GM12878 (cell line): Measurements from ENCODE around the gene MRGPRF. TPM values are rescaled to one million over a fixed set of nuclear protein-coding genes. Genes with fewer than 3 reads are reported as not detected.

ENCODE experiments used
- ATAC-seq: fragments of 200-7000 bp; cut with Tn5 transposase; 3 replicates; pipeline ENCODE4 v1.9.1; 2020; ENCODE audit warnings: mild to moderate bottlenecking, moderate library complexity
- BruUV-seq: library from RNA; stranded (reverse); fragments of 400-500 nt; replicated peaks from 2 replicates; lab custom pipeline; 2021; lab: Mats Ljungman, UMichigan
- CTCF ChIA-PET: fragments of 300-600 bp; sonication (Branson Sonifier 250); formaldehyde crosslinking; extraction: SDS; loops from one replicate; lab custom pipeline; 2021; ENCODE audit warnings: inconsistent platforms; lab: Yijun Ruan, JAX
- POLR2A ChIA-PET: fragments of 350-600 bp; formaldehyde crosslinking; extraction: SDS; loops from one replicate; lab custom pipeline; 2021; ENCODE audit warnings: inconsistent platforms; lab: Charles Lee
- RAD21 ChIA-PET: fragments of 300-600 bp; sonication (Branson Sonifier 250); formaldehyde crosslinking; loops from one replicate; lab custom pipeline; 2023; ENCODE audit warnings: antibody characterized with exemption; ENCODE audit not compliant: unreplicated experiment; lab: Charles Lee
- SMC1A ChIA-PET: fragments of 300-600 bp; sonication (Branson Sonifier 250); formaldehyde crosslinking; loops from one replicate; lab custom pipeline; 2023; ENCODE audit not compliant: unreplicated experiment, uncharacterized antibody; lab: Charles Lee
- DNase-seq: peaks from one replicate; pipeline ENCODE4 v3.0.0-alpha.2; 2011; ENCODE audit warnings: low read depth, low spot score
- FAIRE-seq: peaks from 3 replicates; lab custom pipeline; 2011; peaks lifted over from hg19 to GRCh38; lab: Jason Lieb, UNC
- H2AFZ ChIP-seq: 2 replicates; pipeline ENCODE4 v1.6.0; 2011; ENCODE audit warnings: low read depth, low read length, control low read depth; ENCODE audit not compliant: control insufficient read depth
- H3K27ac ChIP-seq: 2 replicates; pipeline ENCODE4 v1.5.1; 2011; ENCODE audit warnings: control low read depth; ENCODE audit not compliant: control insufficient read depth, insufficient read depth
- H3K27me3 ChIP-seq, 2 experiments: replicated peaks in 1 of 2; 2 replicates each; pipeline versions ENCODE4 v1.6.0 to v1.6.1; 2011; ENCODE audit warnings: low read length in 1 of 2; ENCODE audit not compliant: control insufficient read depth in 2 of 2, insufficient read depth in 2 of 2
- H3K36me3 ChIP-seq, 2 experiments: 2 replicates each; pipeline ENCODE4 v1.5.1; 2011; ENCODE audit warnings: low read length in 1 of 2; ENCODE audit not compliant: control insufficient read depth in 2 of 2, insufficient read depth in 2 of 2
- H3K4me1 ChIP-seq: 2 replicates; pipeline ENCODE4 v1.6.1; 2011; ENCODE audit warnings: mild to moderate bottlenecking, low read length, moderate library complexity, mixed read lengths; ENCODE audit not compliant: control insufficient read depth, insufficient read depth
- H3K4me2 ChIP-seq: 2 replicates; pipeline ENCODE4 v1.6.0; 2011; ENCODE audit warnings: control low read depth; ENCODE audit not compliant: control insufficient read depth, insufficient read depth
- H3K4me3 ChIP-seq: fragments of 200-600 bp; sonication (generic); 2 replicates; pipeline ENCODE4 v1.5.1; 2016
- H3K79me2 ChIP-seq: 2 replicates; pipeline ENCODE4 v1.6.0; 2011; ENCODE audit warnings: low read length; ENCODE audit not compliant: control insufficient read depth, insufficient read depth
- H3K9ac ChIP-seq: 2 replicates; pipeline ENCODE4 v1.8.0; 2011; ENCODE audit warnings: low read length, control low read depth, mixed read lengths; ENCODE audit not compliant: control insufficient read depth, insufficient read depth
- H3K9me3 ChIP-seq: replicated peaks from 3 replicates; pipeline ENCODE4 v1.5.1; 2011; ENCODE audit warnings: mild to moderate bottlenecking, low read length; ENCODE audit not compliant: control insufficient read depth, insufficient read depth
- H4K20me1 ChIP-seq: 2 replicates; pipeline ENCODE4 v1.6.0; 2011; ENCODE audit not compliant: control insufficient read depth, insufficient read depth
- ASH2L ChIP-seq: fragments of 300-600, 200-600 bp; sonication (generic); IDR thresholded peaks from 2 replicates; pipeline ENCODE4 v1.6.1; 2017; ENCODE audit warnings: low read depth, mild to moderate bottlenecking, borderline replicate concordance
- ESRRA ChIP-seq: IDR thresholded peaks from 2 replicates; pipeline ENCODE4 v1.6.1; 2012; ENCODE audit warnings: mild to moderate bottlenecking, low read length, improper control_type of control experiment
- FOXK2 ChIP-seq: fragments of 450-650 bp; IDR thresholded peaks from 2 replicates; pipeline ENCODE4 v1.6.1; 2017; ENCODE audit warnings: mild to moderate bottlenecking, moderate library complexity
- HCFC1 ChIP-seq: fragments of 150-350 bp; IDR thresholded peaks from 2 replicates; pipeline ENCODE4 v1.6.1; 2014; ENCODE audit warnings: low read length
- MAX ChIP-seq: IDR thresholded peaks from 2 replicates; pipeline ENCODE4 v1.6.1; 2012; ENCODE audit warnings: low read depth, low read length, improper control_type of control experiment
- MLLT1 ChIP-seq: fragments of 450-650 bp; IDR thresholded peaks from 2 replicates; pipeline ENCODE4 v1.6.1; 2016; ENCODE audit warnings: mild to moderate bottlenecking
- NRF1 ChIP-seq: conservative IDR thresholded peaks from 2 replicates; pipeline ENCODE4 v1.6.1; 2011; ENCODE audit warnings: mild to moderate bottlenecking, low read depth, low read length, improper control_type of control experiment
- PAX5 ChIP-seq: IDR thresholded peaks from 2 replicates; pipeline ENCODE4 v1.6.1; 2011; ENCODE audit warnings: low read depth, low read length, borderline replicate concordance
- RAD21 ChIP-seq: IDR thresholded peaks from 2 replicates; pipeline ENCODE4 v1.6.1; 2011; ENCODE audit warnings: mild to moderate bottlenecking, low read depth, low read length, moderate library complexity; ENCODE audit not compliant: insufficient read depth
- TCF3 ChIP-seq: IDR thresholded peaks from 2 replicates; pipeline ENCODE4 v1.6.1; 2012; ENCODE audit warnings: low read depth, mild to moderate bottlenecking, low read length, borderline replicate concordance; ENCODE audit not compliant: insufficient read depth
- YY1 ChIP-seq: IDR thresholded peaks from 2 replicates; pipeline ENCODE4 v1.6.1; 2011; ENCODE audit warnings: low read depth, mild to moderate bottlenecking, low read length
- ZZZ3 ChIP-seq: IDR thresholded peaks from 2 replicates; pipeline ENCODE4 v1.6.1; 2011; ENCODE audit warnings: low read depth; ENCODE audit not compliant: control insufficient read depth, insufficient read length
- WGBS: methylation state at CpG from one replicate; pipeline ENCODE4 v1.1.6; 2016; ENCODE audit warnings: low lambda C conversion rate; ENCODE audit not compliant: insufficient replicate concordance, insufficient coverage; ENCODE audit errors: missing lambda C conversion rate; 5-methylcytosine and 5-hydroxymethylcytosine counted together
- in situ Hi-C: fragments of 300-500 bp; cut with MboI; formaldehyde crosslinking; loops from 9 replicates; pipeline ENCODE4 v1.14.3; 2018; ENCODE audit warnings: mixed read lengths
- intact Hi-C: fragments of 100-400 bp; cut with micrococcal nuclease; formaldehyde crosslinking; loops from one replicate; pipeline ENCODE4 v1.14.2; 2022; ENCODE audit not compliant: unreplicated experiment
- polyA plus RNA-seq, 11 experiments: library from polyadenylated mRNA; depleted of rRNA in 4 of 11; unstranded in 6 of 11; stranded (reverse) in 5 of 11; fragments of >200 nt; fragmentation: Nextera tagmentation in 4 of 11; fragmentation: Illumina TruSeq in 1 of 11; extraction: Ambion mirVana in 4 of 11; extraction: Trizol in 1 of 11; gene quantifications; 1 replicate in 1 of 11; 2 replicates in 10 of 11; pipeline versions ENCODE4 v1.2.1 to v1.2.3, GENCODE V29; 2011 to 2016; ENCODE audit warnings: inconsistent platforms in 2 of 11, missing spikeins in 2 of 11, low read depth in 1 of 11
- total RNA-seq, 4 experiments: library from RNA; depleted of rRNA in 3 of 4; stranded (reverse); fragments of >200 nt in 3 of 4; fragmentation: Illumina TruSeq in 1 of 4; extraction: Trizol in 1 of 4; gene quantifications; 2 replicates each; pipeline versions ENCODE4 v1.2.1 to v1.2.3, GENCODE V29; 2013 to 2021
- TF ChIP-seq, protein P1 (sequence below): fragments of 450-650 bp; conservative IDR thresholded peaks from 2 replicates; pipeline ENCODE4 v1.6.1; 2017; ENCODE audit warnings: mild to moderate bottlenecking, moderate library complexity

Gene MRGPRF
- total and polyA plus RNA-seq, 10 of the 15 experiments (the other 5 are each of a cell fraction or from before 2014, with no cell fraction given): not detected

GRCh38 chr11:69062169-69062855 is 49.3 kb upstream of the MRGPRF start:
- no peak for TF ChIP-seq ASH2L
- no peak for TF ChIP-seq HCFC1
- TF ChIP-seq FOXK2: no peak
- TF ChIP-seq, protein P1, sequence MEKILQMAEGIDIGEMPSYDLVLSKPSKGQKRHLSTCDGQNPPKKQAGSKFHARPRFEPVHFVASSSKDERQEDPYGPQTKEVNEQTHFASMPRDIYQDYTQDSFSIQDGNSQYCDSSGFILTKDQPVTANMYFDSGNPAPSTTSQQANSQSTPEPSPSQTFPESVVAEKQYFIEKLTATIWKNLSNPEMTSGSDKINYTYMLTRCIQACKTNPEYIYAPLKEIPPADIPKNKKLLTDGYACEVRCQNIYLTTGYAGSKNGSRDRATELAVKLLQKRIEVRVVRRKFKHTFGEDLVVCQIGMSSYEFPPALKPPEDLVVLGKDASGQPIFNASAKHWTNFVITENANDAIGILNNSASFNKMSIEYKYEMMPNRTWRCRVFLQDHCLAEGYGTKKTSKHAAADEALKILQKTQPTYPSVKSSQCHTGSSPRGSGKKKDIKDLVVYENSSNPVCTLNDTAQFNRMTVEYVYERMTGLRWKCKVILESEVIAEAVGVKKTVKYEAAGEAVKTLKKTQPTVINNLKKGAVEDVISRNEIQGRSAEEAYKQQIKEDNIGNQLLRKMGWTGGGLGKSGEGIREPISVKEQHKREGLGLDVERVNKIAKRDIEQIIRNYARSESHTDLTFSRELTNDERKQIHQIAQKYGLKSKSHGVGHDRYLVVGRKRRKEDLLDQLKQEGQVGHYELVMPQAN: no peak
- no peak for TF ChIP-seq ESRRA
- TF ChIP-seq YY1: no peak
- TF ChIP-seq MAX: no peak
- no peak for TF ChIP-seq PAX5
- no peak for TF ChIP-seq RAD21
- TF ChIP-seq NRF1: no peak
- no peak for TF ChIP-seq ZZZ3
- no peak for TF ChIP-seq TCF3
- no peak for TF ChIP-seq MLLT1
- DNase-seq (no peak), ATAC-seq (no peak), FAIRE-seq (no peak)
- BruUV-seq: no TSS peak
- intact Hi-C loops (no loop called here), in situ Hi-C loops (no loop called here)
- Histone ChIP-seq H3K27ac (no peak overlapping the region), H4K20me1 (no peaks in the 10 kb centered on the region), H2AFZ (no peak overlapping the region), H3K4me3 (no peak overlapping the region), H3K36me3 (peaks cover 0 to 20% of the 10 kb centered on the region in 2 experiments; a peak in 3 of 4 replicates), H3K79me2 (peaks cover 2% of the 10 kb centered on the region; the same call in 1 of the 2 replicates), H3K9me3 (no peaks in the 10 kb centered on the region), H3K4me1 (no peaks in the 10 kb centered on the region), H3K4me2 (no peak overlapping the region), H3K9ac (no peak overlapping the region), H3K27me3 (no peaks in the 10 kb centered on the region)
- ChIA-PET RAD21 (no interaction called here), CTCF (no interaction called here), SMC1A (no interaction called here), POLR2A (interaction anchor here (0.5 kb wide), 1 partner anchor 35 kb away, joined by 6 read pairs; no protein-coding TSS in a partner anchor)
- 92% methylated on average over 12 of the region's 15 CpGs for WGBS
